SK-N-SH (cell line): ENCODE results near the gene ZSCAN18. TPM values are rescaled to one million over a fixed set of nuclear protein-coding genes. Genes with fewer than 3 reads are reported as not detected.

Experiments used
- CTCF ChIA-PET: fragments of 300-600, 350-600 bp; formaldehyde crosslinking; extraction: SDS; loops from one replicate; lab custom pipeline; 2021; lab: Yijun Ruan, JAX
- POLR2A ChIA-PET: fragments of 350-600 bp; sonication (Branson Sonifier 250); formaldehyde crosslinking; extraction: SDS; loops from one replicate; lab custom pipeline; 2020; ENCODE audit warnings: antibody characterized with exemption, inconsistent platforms; lab: Yijun Ruan, JAX
- DNase-seq: peaks from one replicate; pipeline ENCODE4 v3.0.0; 2012
- H2AFZ ChIP-seq: fragments of 200-600 bp; sonication (generic); 2 replicates; pipeline ENCODE4 v1.8.1; 2016; ENCODE audit warnings: antibody characterized with exemption, mild to moderate bottlenecking, low read depth
- H3F3A ChIP-seq: fragments of 200-600 bp; sonication (generic); replicated peaks from 2 replicates; pipeline ENCODE3; 2016; ENCODE audit warnings: antibody characterized with exemption, mild to moderate bottlenecking; ENCODE audit not compliant: insufficient read depth
- H3K27ac ChIP-seq, 2 experiments: fragments of 200-500 bp in 1 of 2; fragments of 200-600 bp in 1 of 2; sonication (Bioruptor generic) in 1 of 2; sonication (generic), shearing (Covaris generic) in 1 of 2; 2 replicates each; pipeline versions ENCODE4 v1.5.1 to v1.6.1; 2014 to 2016; ENCODE audit warnings: low read depth in 2 of 2, inconsistent platforms in 1 of 2, low read length in 1 of 2, mild to moderate bottlenecking in 1 of 2, mixed read lengths in 1 of 2
- H3K27me3 ChIP-seq: fragments of 200-600 bp; sonication (generic), shearing (Covaris generic); 2 replicates; pipeline ENCODE4 v1.6.1; 2016; ENCODE audit warnings: mixed run types; ENCODE audit not compliant: insufficient read depth
- H3K36me3 ChIP-seq, 2 experiments: fragments of 200-500 bp in 1 of 2; fragments of 200-600 bp in 1 of 2; sonication (Bioruptor generic) in 1 of 2; sonication (generic) in 1 of 2; replicated peaks in 1 of 2; 2 replicates each; pipeline versions ENCODE3 to v1.5.1; 2014 to 2016; ENCODE audit warnings: low read length in 1 of 2, mild to moderate bottlenecking in 1 of 2; ENCODE audit not compliant: insufficient read depth in 2 of 2, control insufficient read depth in 1 of 2
- H3K4me1 ChIP-seq, 2 experiments: fragments of 200-500 bp in 1 of 2; fragments of 200-600 bp in 1 of 2; sonication (Bioruptor generic) in 1 of 2; sonication (generic), shearing (Covaris generic) in 1 of 2; 2 replicates each; pipeline versions ENCODE4 v1.5.1 to v1.6.1; 2014 to 2016; ENCODE audit warnings: low read depth in 1 of 2, low read length in 1 of 2, mixed run types in 1 of 2; ENCODE audit not compliant: insufficient read depth in 2 of 2, control insufficient read depth in 1 of 2
- H3K4me2 ChIP-seq: fragments of 200-600 bp; sonication (generic), shearing (Covaris generic); 2 replicates; pipeline ENCODE4 v1.6.1; 2017; ENCODE audit warnings: mixed run types
- H3K4me3 ChIP-seq, 2 experiments: fragments of 200-500 bp in 1 of 2; fragments of 200-600 bp in 1 of 2; sonication (Bioruptor generic) in 1 of 2; sonication (generic), shearing (Covaris generic) in 1 of 2; 2 replicates each; pipeline versions ENCODE4 v1.5.1 to v1.8.1; 2014 to 2016; ENCODE audit warnings: low read depth in 2 of 2, inconsistent platforms in 1 of 2, low read length in 1 of 2, mild to moderate bottlenecking in 1 of 2, mixed read lengths in 1 of 2, moderate library complexity in 1 of 2
- H3K79me2 ChIP-seq: fragments of 200-600 bp; sonication (generic); 2 replicates; pipeline ENCODE4 v1.8.1; 2017; ENCODE audit warnings: mild to moderate bottlenecking; ENCODE audit not compliant: insufficient read depth
- H3K9ac ChIP-seq: fragments of 200-600 bp; sonication (generic); 2 replicates; pipeline ENCODE4 v1.6.1; 2017; ENCODE audit warnings: mixed run types
- H3K9me2 ChIP-seq: fragments of 200-600 bp; sonication (generic); 2 replicates; pipeline ENCODE4 v1.6.1; 2017; ENCODE audit warnings: mixed run types
- H3K9me3 ChIP-seq: fragments of 200-600 bp; sonication (generic); 2 replicates; pipeline ENCODE4 v1.6.1; 2017; ENCODE audit warnings: mixed run types, mild to moderate bottlenecking, moderate library complexity
- H4K20me1 ChIP-seq: fragments of 200-600 bp; sonication (generic); 2 replicates; pipeline ENCODE4 v1.6.1; 2017; ENCODE audit warnings: mild to moderate bottlenecking, mixed run types; ENCODE audit not compliant: insufficient read depth
- CHD2 ChIP-seq: fragments of 150-350 bp; IDR thresholded peaks from 2 replicates; pipeline ENCODE4 v1.6.1; 2018; ENCODE audit warnings: low read length; ENCODE audit not compliant: partially characterized antibody
- FOSL2 ChIP-seq: IDR thresholded peaks from 2 replicates; pipeline ENCODE4 v1.4.0; 2012; ENCODE audit warnings: low read depth, mild to moderate bottlenecking, moderate library complexity, borderline replicate concordance
- FOXJ3 ChIP-seq: sonication (generic); formaldehyde crosslinking; IDR thresholded peaks from 2 replicates; pipeline ENCODE4 v1.5.1; 2020; ENCODE audit warnings: mild to moderate bottlenecking, missing genetic modification reagents
- FOXM1 ChIP-seq: IDR thresholded peaks from 2 replicates; pipeline ENCODE4 v1.4.0; 2012; ENCODE audit warnings: low read depth, mild to moderate bottlenecking
- GABPA ChIP-seq: IDR thresholded peaks from 2 replicates; pipeline ENCODE4 v1.4.0; 2012; ENCODE audit warnings: low read depth, mild to moderate bottlenecking
- MXI1 ChIP-seq: IDR thresholded peaks from 2 replicates; pipeline ENCODE4 v1.6.1; 2012; ENCODE audit warnings: mild to moderate bottlenecking, low read depth, low read length, improper control_type of control experiment
- NRF1 ChIP-seq: IDR thresholded peaks from 2 replicates; pipeline ENCODE4 v1.6.1; 2012; ENCODE audit warnings: low read depth, mild to moderate bottlenecking, low read length
- RAD21 ChIP-seq: IDR thresholded peaks from 2 replicates; pipeline ENCODE4 v1.6.1; 2012; ENCODE audit warnings: mild to moderate bottlenecking, low read length
- RCOR1 ChIP-seq: fragments of 150-350 bp; IDR thresholded peaks from 2 replicates; pipeline ENCODE4 v1.6.1; 2017; ENCODE audit warnings: antibody characterized with exemption, low read length
- RFX5 ChIP-seq: IDR thresholded peaks from 2 replicates; pipeline ENCODE4 v1.6.1; 2012; ENCODE audit warnings: mild to moderate bottlenecking, improper control_type of control experiment, low read length
- SIN3A ChIP-seq: IDR thresholded peaks from 2 replicates; pipeline ENCODE4 v1.6.1; 2012; ENCODE audit warnings: low read depth, mild to moderate bottlenecking, low read length, moderate library complexity, borderline replicate concordance
- TEAD4 ChIP-seq: IDR thresholded peaks from 2 replicates; pipeline ENCODE4 v1.4.0; 2012; ENCODE audit warnings: mild to moderate bottlenecking, borderline replicate concordance; ENCODE audit not compliant: insufficient read depth
- WGBS: methylation state at CpG from one replicate; pipeline ENCODE4 v1.1.6; 2017; ENCODE audit warnings: low lambda C conversion rate; 5-methylcytosine and 5-hydroxymethylcytosine counted together
- polyA plus RNA-seq, 3 experiments: library from polyadenylated mRNA; depleted of rRNA; stranded (reverse); fragments of >200 nt; gene quantifications; 2 replicates each; pipeline ENCODE4 v1.2.3, GENCODE V29; 2012
- TF ChIP-seq, protein P1 (sequence below): fragments of 150-350 bp; IDR thresholded peaks from 2 replicates; pipeline ENCODE4 v1.6.1; 2017; ENCODE audit warnings: antibody characterized with exemption, low read length, low read depth, borderline replicate concordance
- TF ChIP-seq, protein P2 (sequence below): IDR thresholded peaks from 2 replicates; pipeline ENCODE4 v1.4.0; 2012; ENCODE audit warnings: low read depth, borderline replicate concordance

ZSCAN18 gene
- polyA plus RNA-seq, 1 of the 3 experiments (the other 2 are of a cell fraction): 26.7 TPM

DNA sequence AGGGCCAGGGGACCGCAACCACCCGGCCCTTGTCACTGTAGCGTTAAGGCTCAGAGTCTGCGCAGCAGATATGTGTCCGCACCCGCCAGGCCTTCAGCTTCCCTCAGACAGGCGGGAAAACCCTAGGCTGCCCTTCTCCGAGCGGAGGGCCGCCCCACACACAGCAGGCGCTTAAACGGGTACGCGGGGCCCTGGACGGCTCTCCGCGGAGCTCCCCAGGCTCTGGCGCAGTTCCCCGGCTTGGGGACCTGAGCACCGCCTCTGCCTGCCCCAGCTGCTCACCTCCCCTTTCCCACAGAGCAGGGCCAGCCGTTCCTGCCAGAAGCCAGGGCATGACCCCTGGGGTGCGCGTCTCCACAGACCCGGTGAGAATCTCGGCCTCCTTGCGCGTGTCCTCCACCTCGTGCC lies 38.4 kb downstream of the ZSCAN18 start:
- no peaks in the 10 kb centered on the region for H3K9me3 ChIP-seq
- H3F3A ChIP-seq: no peaks in the 10 kb centered on the region
- H3K27ac ChIP-seq: no peak overlapping the region
- no peak overlapping the region for H2AFZ ChIP-seq
- no peaks in the 10 kb centered on the region for H3K36me3 ChIP-seq
- DNase-seq: no peak
- H3K9ac ChIP-seq: no peak overlapping the region
- H3K27me3 ChIP-seq: no peaks in the 10 kb centered on the region
- TF ChIP-seq CHD2: no peak
- no peak for TF ChIP-seq GABPA
- no peak for TF ChIP-seq RFX5
- no peak for TF ChIP-seq FOXJ3
- no peak for TF ChIP-seq FOSL2
- no peak for TF ChIP-seq RCOR1
- no peak for TF ChIP-seq SIN3A
- TF ChIP-seq, protein P1, sequence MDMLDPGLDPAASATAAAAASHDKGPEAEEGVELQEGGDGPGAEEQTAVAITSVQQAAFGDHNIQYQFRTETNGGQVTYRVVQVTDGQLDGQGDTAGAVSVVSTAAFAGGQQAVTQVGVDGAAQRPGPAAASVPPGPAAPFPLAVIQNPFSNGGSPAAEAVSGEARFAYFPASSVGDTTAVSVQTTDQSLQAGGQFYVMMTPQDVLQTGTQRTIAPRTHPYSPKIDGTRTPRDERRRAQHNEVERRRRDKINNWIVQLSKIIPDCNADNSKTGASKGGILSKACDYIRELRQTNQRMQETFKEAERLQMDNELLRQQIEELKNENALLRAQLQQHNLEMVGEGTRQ: no peak
- TF ChIP-seq, protein P2, sequence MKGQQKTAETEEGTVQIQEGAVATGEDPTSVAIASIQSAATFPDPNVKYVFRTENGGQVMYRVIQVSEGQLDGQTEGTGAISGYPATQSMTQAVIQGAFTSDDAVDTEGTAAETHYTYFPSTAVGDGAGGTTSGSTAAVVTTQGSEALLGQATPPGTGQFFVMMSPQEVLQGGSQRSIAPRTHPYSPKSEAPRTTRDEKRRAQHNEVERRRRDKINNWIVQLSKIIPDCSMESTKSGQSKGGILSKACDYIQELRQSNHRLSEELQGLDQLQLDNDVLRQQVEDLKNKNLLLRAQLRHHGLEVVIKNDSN: no peak
- no peak for TF ChIP-seq RAD21
- TF ChIP-seq MXI1: no peak
- peak overlapping the region in 1 of 2 experiments; percentile 28; a peak in 1 of 4 replicates for H3K4me3 ChIP-seq
- no peaks in the 10 kb centered on the region for H4K20me1 ChIP-seq
- CTCF ChIA-PET: no interaction called here
- no peaks in the 10 kb centered on the region for H3K4me1 ChIP-seq
- POLR2A ChIA-PET: interaction anchor here (1.0 to 1.4 kb wide), 3 partner anchors 14 to 124 kb away, joined by 3 to 5 read pairs (median 4); partner anchors contain the start of genes ZNF274 and ZNF606
- H3K79me2 ChIP-seq: no peaks in the 10 kb centered on the region
- H3K4me2 ChIP-seq: no peak overlapping the region
- no peaks in the 10 kb centered on the region for H3K9me2 ChIP-seq
- WGBS: 83% methylated on average over 8 of the region's 28 CpGs

DNA sequence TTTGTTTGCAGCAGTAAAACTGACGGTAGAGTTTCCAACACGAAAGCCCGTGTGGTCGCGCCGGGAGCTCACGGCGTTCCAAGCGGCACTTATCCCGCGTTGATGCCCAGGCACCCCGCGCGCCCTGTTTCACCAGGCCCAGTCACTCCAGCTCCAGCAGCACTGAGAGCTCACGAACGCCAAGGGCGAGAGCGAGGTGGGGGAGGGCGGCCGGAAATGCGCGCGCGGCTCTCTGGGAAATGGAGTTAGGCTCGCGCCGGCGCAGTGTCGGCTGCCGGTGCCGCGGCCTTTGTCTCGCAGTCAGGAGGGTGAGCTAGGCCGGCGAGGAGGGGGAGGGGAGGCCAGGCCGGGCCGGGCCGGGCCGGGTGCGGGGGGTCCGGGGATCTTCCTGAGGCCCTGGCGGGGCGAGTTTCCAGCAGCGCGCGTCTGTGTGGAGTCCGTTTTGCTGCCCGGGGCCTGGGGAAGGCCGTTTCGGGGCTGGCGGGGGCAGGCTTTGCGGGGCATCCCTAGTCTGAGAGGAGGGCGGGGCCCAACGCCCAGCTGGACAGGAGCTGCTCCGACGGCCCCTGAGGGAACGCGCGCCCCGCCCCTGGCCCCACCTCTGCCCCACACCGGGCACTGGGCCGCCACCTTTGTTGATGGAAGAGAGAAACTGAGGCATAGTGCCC lies 38.9 kb downstream of the ZSCAN18 start, which contains the start of gene ZNF135:
Gene ZNF135 (plus strand): TSS at position 280 of the 668 bp plus-strand sequence. CDS start 721 bp downstream, outside the sequence.
- TF ChIP-seq GABPA (peak; percentile 42; the same call in 1 of the 2 replicates), NRF1 (peak; percentile 28; the same call in 1 of the 2 replicates), FOXM1 (no peak), TEAD4 (no peak), CHD2 (peak; percentile 41)
- Histone ChIP-seq H3K27ac (no peak within 1 kb of the TSS), H3K4me1 (no peaks in the 10 kb centered on the region), H3K4me2 (no peak within 1 kb of the TSS), H3K4me3 (peak within 1 kb of the TSS in 1 of 2 experiments; percentile 28; a peak in 2 of 4 replicates), H3K79me2 (no peaks in the 10 kb centered on the region), H3K27me3 (no peaks in the 10 kb centered on the region), H3F3A (no peaks in the 10 kb centered on the region), H3K9me3 (no peaks in the 10 kb centered on the region), H3K9me2 (no peaks in the 10 kb centered on the region), H3K9ac (no peak within 1 kb of the TSS), H4K20me1 (no peaks in the 10 kb centered on the region), H3K36me3 (no peaks in the 10 kb centered on the region), H2AFZ (no peak within 1 kb of the TSS)
- WGBS: 27% methylated on average over 29 of the region's 62 CpGs
- POLR2A ChIA-PET: interaction anchor here (1.0 to 1.4 kb wide), 4 partner anchors 13 to 244 kb away, joined by 3 to 5 read pairs (median 4); partner anchors contain the start of genes ZNF274, ZNF552 and ZNF606
- DNase-seq: peak; percentile 90
- CTCF ChIA-PET: no interaction called here
